Amniotic stem cell (primary cell): ENCODE results near the gene BEND4.
"Not testable (repeated sequence)": the region's sequence is repeated elsewhere in the genome, so short reads cannot be mapped to it uniquely, and the experiment has no call there.

Experiments
- DNase-seq: peaks from one replicate; lab custom pipeline; 2025; lab: John Stamatoyannopoulos, UW

The BEND4 gene

DNA sequence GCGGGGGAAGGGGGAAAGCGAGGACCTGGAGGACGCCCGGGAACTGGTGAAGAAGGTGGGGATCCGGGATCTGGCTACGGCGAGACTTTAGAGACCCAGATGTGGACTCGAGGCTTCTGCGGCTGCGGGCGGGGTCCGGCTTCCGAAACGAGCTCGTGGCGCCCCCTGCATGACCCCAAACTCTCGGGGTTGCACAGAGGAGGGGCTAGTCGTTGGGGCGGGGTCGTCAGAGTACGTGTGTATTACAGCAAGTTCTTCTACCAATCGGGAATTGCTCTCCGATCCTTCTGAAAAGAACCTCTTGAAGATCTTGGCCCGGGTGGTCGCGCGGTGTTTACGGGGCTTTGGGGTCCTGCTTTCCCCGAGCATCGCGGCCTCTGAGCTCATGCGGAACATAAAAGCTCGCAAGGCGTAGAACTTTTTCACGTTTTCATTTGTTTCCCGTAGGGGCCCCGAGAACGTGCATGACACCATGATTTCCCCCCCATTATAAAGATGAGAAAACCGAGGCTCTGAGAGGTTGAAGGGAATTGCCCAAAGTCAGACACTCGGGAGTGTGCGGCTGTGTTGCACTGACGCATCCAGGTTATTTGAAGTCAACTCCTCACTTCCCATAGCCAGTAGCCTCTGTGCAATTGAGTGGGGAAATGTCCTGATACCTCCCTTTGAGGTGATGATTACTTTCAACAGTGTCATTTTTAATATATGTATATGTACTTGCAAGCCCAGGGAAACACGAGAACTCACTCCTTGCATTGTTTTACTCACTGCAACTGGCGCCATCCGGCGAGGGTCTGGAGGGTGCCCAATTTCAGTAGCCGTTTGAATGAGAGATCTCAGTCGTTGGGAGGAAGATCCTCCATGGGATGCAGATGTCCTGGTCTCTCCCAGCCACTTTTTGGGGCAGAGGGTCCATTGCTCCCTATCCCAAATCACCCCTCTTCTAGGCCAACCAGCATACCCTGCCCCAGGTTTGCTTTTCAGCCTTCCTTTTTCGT is at the start of gene BEND4:
Gene BEND4, minus strand, starts transcription at position 149 of the 998 bp plus-strand sequence. CDS start 512 bp downstream, outside the sequence.
- DNase-seq, result no peak

DNA sequence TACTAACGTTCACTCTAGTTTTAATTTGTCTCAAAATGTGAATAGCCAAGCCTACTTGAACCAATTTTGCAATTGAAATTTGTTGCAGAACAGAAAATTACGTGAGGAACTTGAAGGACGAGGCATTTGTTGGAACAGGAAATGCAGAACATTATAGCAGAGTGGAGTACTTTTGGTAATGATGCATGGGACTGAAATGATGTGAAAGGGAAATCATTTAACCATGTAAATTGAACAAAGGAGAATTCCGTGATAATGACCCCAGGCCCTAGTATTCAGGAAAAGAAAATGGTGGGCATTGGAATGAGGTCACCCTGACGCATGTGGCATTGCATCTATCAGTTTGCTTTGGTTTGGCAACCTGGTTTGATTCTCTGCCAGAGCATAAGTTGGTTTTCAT is 44.9 kb upstream of the BEND4 start:
- DNase-seq, result no peak

DNA sequence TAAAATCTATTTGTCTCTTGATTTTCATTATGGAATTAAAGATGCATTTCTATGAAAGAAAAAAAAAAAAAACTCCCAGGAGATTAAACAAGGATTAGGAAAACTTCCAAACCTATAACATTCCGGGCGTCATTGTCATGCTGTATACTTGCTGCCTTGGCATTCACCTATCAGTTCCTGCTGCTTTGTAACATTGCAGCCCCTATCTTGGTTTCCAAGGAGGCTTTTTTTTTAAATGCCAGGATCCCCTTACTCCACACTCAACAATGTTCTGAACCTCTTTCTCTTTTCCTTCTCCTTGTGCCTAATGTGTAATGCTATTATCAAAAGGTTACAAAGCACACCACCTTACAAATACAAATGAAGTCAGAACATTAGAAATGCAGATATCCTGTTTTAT is 20.5 kb upstream of the BEND4 start:
- no peak for DNase-seq

DNA sequence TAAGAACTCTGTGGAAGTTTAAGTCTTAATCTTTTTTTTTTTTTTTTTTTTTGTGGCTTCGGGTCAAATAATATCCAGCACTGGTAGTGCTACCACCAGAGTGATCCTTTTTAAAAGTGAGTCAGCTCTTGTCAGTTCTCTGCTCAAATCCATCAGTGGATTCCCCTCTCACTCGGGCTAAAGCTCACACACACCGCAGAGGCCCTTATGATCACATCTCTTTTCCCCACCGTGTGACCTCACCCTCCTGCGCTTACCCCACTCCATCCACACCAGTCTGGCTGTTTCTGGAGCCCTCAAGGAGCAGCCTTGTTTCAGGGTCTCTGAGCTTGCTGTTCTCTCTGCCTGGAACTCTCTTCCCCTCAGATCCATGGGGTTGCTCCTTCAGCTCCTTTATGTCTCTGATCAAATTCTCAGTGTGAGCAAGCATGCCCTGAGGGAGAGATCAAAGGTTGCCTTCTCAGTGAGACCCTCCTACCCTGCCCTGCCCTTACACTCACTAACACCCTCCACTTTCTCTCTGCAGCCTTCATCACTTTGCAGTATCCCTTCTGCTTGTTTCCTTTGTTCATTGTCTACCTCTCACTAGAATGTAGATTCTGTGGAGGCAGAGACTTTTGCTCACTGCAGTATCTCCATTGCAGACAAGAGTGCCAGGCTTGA is 19.8 kb upstream of the BEND4 start:
- no peak for DNase-seq

DNA sequence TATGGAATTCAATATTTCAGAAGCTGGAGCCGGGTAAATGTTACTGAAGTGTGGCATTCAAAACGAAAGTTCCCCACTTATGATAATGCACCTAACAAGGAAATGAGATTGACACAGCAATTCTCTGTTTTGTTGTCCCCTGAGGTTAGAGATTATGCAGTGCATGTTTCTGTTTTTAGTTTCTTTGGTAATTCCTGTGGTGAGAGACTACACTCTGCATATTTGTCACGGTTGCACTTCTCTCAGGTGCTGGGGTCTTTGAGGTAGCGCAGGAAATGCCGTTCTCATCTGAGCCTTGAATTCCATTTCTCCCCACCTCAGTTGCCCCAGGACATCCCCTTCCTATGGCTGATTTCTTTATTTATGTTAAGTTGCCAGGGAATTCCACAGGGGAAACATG is 15.3 kb upstream of the BEND4 start:
- DNase-seq, result no peak

DNA sequence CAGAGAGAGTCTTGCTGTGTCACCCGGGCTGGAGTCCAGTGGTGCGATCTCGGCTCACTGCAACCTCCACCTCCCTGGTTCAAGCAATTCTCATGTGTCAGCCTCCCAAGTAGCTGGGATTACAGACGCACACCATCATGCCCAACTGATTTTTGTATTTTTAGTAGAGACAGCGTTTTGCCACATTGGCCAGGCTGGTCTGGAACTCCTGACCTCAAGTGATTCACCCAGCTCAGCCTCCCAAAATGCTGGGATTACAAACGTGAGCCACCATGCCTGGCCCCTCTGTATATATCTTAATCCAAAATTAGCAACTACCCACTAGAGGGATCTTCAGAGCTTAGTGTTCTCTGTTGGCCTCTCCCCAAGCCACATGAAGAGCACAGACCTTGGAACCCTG is 13.7 kb upstream of the BEND4 start:
- DNase-seq, result not testable (repeated sequence)

DNA sequence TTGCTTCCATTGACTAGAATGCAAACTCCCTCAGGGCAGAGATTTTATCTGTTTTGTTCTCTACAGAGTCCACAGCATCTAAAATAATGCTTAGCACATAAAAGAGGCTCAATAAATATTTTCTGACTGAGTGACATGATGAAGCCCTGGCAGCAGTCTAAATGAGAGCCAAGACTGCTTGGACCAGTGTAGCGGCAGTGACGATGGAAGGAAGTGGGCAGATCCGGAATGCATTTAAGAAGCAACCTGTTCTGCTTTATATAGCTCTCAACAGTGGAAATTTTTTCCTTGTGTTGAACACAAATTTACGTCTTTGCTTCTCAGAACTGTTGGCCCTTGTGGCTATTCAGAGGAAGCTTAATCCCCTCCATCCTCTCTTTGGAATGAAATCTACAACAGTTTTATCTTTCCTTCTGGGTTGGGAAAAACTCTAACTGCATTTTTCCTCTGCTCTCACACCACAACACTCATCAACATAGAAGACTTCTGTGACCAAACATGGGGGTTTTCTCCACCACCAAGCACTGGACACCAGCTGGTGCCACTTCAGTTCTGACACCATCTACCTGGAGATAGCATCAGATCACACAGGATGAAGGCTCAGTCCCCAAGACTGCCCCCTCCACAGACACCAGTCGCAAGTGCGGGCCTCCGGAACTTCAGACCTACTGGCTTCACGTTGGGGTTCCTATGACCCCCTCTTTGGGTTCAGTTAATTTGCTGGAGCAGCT is 7.0 kb upstream of the BEND4 start:
- no peak for DNase-seq

DNA sequence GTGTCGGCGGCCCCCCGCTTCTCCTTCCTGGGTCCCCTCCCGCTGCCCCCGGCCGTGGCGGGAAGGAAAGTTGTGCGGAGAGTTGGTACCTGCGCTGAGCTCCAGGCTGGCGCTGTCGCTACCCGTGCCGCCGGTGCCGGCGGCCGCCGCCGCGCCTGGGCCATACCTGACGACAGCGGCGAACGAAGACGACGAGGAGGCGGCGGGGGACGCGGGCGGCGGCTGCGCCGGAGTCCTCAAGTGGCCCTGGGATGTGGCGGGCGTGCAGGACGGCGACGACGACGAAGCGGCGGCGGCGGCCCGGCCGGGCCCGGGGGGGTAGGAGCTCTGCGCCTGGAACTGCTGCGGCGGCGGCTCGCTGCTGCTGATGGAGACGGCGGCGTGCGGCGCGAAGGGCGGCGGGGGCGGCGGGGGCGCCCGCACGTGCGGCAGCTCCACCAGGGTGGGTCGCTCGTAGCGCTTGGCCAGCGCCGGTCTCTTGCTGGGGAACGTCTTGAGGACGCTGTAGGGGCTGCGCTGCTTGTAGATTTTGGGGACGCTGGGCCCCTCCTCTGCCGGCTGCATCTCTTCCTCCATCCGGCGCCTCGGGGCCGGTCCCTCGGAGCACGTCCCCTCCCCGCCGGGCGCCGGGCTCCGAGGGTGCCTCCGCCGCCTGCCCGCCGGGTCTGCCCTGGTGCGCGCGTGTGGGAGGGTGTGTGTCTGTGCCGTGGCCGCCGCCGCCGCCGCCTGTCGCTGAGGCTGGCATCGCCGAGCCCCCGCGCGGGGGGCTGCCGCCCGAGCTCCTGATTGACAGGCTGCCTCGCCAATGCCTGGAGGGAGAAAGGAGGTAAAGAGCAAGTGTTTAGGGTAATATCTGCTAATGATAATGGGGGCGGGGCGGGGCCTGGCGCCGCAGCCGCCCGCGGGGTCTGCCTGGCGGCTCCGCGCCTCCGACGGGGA is 618 bp downstream of the BEND4 start:
- DNase-seq, result no peak

DNA sequence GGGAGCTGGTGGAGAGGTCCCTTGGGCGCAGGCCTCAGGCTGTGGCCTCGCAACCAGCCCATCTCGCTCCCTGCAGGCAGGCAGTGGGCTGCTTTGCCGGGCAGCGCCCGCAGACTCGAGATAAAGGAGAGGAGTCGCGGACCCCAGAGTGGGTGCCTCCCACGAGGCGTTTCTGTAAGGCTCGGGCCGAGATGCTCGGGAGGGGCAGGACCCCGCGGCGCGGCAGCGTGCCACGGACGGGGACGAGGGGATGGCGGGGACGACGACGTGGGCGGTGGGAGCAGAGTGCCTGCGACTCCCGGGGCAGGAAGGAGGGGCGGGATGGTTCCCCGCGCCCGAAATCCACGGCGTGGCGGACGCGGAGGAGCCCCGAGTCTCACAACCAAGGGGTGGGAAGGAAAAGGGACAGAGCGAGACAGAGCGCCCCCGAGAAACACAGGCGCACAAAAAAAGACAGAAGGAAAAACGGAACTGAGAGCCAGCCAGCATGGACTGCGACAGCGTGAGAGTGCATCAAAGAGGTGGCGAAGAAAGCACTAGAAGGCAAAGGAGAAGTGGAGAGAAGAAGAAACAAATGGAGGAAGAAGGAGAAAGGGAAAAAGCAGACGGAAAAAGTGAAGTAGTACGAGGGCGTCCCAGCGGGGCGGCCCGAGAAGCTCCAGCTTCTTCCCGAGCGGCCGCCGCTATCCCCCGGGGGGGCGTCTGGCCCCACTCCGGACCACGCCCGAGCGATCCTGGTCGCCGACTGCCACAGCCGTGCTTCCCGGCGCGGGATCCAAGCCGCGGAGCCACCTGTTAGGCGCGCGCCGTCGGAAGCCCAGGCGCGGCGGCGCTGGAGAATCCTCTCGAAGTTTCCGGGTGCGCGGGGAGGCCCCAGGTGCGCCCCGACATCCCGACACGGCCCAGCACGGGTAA is 1.5 kb downstream of the BEND4 start:
- no peak for DNase-seq

DNA sequence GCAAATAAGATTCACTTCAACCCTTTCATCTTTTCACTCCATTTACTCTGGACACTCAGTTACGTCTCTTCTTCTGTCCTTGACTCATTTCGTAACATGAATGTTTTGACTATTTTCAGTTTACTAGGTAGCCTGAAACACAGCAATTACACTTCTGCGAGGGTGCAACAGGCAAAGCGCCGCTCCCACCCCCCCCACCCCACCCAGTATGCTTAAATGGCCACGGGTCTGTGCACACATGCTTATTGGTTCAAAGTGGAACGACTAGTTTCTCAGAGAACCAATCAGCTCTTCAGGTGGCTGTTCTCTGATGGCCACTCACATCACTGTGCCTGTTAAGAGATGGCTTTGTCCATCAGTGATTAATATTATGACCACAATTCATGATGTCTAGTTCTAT is 3.5 kb downstream of the BEND4 start:
- no peak for DNase-seq

DNA sequence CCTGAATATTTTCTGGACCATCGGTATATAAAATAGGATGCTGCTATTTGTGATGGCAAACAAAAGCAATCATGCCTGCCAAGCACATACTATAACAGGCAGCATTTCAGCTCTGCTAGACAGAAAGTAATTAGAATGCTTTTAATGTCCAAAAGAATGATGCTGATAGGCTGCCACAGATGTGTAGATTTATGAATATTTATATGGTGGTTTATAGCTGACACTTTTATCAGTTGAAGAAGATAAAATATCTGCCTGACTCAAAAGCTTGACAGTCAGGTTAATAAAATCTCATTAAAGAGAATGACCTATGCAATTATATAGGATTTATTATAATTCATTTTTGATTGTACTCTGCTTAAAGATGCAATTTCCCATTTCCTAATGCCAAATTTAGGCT is 4.0 kb downstream of the BEND4 start:
- no peak for DNase-seq

DNA sequence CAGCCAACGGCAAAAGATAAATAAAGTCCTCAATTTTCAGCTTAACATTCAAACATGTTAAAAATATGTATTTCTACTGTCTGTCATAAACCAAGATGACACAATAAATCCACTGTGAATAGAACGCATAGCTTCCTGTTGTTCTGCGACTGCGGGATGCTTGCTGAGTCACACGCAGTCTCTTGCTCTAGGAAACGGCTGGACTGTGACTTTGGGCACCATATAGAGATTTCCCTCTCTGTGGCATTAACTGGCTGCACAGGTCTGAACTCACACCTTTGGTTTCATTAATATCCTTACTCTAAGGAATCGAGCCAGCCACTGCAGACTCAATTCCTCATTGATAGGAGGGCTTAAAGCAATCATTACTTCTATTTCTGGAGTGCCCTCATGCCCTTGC is 8.4 kb downstream of the BEND4 start:
- no peak for DNase-seq

DNA sequence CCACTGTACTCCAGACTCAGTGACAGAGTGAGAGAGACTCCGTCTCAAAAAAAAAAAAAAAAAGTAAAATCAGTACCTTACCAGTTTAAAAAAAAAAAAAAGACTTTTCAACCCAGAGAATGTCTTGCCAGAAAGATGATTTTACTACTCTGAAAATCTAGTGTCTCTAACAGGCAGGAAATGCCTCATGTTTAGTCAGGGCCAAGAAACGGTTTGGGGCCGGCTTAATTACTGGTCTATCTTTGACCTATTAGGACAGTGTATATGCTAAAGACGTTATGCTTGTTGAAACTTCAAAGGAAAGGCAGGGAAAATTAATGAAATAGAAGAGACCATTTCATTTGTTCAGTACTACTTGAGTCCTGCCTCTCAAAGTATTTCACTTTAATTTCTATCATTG is 9.9 kb downstream of the BEND4 start:
- DNase-seq, result no peak

DNA sequence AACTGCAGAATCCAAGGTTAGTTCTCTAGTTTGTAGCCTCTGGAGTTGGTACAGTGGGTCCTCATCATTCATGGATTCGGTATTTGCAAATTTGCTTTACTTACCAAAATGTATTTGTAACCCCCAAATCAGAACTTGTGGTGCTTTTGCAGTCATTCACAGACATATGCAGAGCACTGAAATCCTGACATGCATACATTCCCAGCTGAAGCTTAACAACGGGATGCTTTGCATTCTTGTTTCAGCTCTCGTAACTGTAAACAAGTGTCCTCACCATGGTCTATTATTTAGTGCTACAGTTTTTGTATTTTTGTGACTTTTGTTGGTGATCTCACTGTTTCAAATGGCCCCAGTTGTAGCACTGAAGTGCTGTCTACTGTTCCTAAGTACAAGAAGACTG is 16.1 kb downstream of the BEND4 start:
- no peak for DNase-seq

DNA sequence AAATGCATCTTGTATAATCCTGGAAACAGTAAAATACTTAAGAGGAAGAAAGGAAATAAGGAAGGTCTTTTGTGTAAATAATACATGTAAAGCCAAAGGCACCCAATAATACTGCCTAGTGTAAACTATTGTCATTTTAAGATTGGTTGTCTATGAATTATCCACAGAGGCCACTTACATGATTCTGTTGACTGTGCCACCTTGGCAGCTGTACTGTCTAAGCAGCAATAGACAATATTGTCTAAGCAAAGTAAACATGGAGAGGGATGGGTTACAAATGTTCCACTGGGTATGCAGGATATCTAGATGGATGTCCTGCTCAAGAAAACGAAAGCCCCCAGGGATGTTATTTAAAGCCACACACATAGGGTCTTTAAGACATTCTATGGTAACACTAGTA is 19.4 kb downstream of the BEND4 start:
- DNase-seq, result no peak

DNA sequence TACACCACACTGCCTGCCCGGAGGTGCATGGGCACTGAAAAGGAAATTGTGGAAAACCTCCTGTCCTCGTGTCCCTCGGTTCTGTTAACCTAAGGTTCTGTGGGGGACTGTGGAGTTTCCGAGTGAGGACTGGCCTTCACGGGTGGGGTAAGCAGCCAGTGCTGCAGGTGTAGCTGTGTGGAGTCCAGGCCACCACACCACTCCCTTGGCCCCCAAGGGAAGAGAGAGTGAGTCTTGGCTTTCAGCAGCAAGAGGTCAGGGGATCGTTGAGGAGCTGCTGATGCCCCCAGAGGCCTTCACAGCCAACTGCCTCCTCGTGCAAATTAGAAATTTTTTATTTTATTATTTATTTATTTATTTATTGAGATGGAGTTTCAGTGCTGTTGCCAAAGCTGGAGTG is 20.4 kb downstream of the BEND4 start:
- no peak for DNase-seq

DNA sequence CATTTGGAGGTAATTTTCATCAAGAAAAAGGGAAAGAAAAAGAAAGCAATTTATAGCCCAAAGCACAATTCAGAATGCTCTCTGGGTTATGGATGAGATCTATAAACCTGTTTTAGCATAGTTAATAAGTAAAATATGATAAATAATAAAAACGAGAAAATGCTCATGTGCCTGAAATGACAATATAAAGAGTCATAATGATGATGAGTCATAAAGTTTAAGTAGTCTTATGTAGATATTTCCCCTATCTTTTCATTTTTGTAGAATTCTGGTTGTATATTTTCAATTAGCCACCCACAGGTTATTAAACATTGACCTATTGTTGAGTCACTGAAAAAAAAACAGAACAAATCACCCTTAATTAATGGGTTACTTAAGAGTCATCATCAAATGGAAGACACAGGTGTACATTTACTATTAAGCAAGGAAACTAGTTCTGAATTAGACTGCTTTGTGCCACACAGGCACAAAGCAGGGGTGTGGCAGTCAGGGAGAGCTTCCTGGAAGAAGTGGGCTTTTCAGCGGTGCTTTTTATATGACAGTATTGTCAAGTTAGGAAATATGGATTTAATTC is 29.3 kb downstream of the BEND4 start:
- DNase-seq, result no peak

DNA sequence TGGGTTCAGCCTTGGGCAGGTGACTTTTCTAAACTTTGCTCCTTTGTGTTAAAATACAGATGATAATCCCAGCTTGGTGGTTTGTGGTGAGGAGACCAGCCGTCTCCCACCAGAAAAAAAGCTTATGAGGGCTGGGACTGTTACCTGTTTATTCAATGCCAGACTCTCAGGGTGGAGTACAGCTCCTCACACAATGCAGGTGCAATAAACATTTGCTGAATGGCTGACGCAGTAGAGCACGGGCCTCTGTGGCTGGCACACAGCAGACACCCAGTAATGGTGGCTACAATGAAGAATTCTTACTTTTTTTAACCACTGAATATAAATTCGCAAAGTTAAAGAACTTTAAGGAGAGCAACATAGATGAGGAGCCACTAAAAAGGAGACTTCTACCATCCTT is 30.2 kb downstream of the BEND4 start:
- DNase-seq, result no peak

DNA sequence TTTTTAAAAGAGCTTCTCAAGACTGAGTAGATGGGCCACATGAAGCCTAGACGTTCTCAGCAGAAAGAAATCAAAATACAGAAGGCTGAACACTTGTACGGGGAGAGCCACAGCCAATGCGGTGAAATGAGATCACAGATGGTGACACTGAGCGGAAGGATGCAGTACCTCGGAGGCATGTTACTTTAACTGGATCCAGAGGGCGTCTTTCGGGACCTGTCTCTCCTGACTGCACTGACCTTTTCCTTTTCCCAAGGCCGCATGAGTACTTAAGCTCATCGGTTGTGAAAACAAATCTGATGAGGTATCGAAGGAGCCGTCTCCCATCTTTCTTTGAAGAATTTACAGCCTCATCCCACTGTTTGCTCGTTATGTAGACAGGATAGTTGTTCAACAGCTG is 32.6 kb downstream of the BEND4 start:
- no peak for DNase-seq

DNA sequence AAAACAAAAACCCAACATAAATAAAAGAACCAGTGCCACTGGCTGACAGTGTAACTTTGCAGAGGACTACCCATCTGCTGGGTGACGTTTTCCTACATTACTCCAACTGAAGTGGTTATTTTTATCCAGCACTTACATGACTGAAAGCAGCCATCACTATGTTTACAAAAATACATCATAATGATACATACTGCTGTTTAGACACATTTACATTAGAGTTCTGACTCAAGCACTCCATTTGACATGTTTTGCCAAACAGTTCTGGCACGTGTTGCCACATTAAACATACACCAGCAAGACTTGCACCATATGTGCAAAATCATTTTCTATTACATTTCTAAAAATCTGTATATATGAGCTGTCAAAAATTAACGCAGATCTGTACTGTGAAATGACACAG is 39.6 kb downstream of the BEND4 start:
- DNase-seq, result no peak
